GM10266 (cell line): ENCODE results near the gene ZNF138.

Experiments
- DNase-seq: peaks from one replicate; pipeline ENCODE4 v3.0.0; 2012; ENCODE audit errors: extremely low spot score
- CTCF ChIP-seq: IDR thresholded peaks from 2 replicates; pipeline ENCODE4 v1.5.1; 2012; ENCODE audit warnings: mild to moderate bottlenecking, low read depth; ENCODE audit not compliant: control insufficient read depth, insufficient read depth; ENCODE audit errors: missing control alignments

The ZNF138 gene

DNA sequence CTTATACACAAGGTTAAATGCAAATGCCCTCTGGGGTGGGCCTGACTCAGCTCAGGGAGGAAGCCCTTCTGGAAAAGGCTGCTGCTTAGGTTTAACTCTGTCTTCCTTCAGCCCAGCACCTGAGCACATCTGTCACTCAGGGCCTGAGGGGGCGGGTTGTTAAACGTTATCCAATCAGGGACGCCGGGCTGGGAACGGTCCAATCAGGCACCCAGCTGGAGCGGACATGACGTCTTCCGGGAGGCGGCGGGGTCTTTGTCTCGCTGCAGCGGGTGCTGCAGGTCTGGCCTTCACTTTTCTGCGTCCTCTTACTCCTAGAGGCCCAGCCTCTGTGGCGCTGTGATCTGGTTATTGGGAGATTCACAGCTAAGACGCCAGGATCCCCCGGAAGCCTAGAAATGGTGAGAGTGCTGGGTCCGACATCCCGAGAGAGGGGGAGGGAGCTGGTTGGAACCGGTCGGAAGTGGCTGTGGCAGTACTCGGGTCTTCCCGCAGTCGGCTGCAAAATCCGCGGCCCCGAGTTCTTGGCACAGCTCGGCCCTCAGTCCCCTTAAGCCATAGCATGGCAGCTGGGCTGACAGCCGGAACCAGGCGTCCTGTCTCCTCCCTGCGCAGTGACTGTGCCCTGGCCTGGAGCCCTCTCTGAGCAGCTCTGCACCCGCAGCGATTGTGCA, at the start of gene ZNF138:
Gene ZNF138 (plus strand): TSS at position 258 of the 674 bp plus-strand sequence. CDS start 141 bp downstream, at position 399.
- TF ChIP-seq CTCF = no peak
- peak; percentile 96 for DNase-seq

DNA sequence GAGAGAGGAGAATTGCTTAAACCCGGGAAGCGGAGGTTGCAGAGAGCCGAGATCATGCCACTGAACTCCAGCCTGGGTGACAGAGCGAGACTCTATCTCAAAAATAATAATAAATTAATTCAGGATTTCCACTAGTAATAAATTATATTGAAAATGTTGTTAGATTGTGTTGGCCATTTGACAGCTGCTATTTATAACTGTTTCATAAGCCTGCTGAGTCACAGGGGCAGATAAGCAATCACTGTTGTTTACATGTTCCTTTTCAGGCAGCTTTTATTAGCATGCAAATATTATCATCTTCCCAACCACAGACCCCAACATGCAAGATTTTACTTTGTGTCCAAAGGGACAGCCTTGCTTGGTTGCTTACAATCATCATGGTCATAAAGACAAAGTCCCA, 49.5 kb upstream of the ZNF138 start:
- no peak for DNase-seq
- TF ChIP-seq CTCF = no peak

DNA sequence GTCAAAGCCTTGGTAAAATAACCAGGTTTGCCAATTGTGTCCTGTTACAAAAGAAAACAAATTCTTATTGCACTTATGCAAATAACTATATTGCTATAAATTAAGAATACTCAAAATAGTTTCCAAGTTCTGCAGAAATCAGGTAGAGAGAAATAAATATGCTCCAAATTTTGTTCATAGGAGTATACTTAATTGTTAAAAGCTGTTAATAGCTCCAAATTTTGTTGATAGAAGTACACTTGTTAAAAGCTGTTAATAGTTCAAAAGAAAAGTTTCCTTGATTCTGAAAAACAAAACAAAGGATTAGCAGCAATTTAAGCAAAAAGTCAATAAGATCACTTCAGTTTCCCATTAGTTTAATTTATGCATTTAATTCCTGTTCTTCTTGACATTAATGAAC, 46.4 kb upstream of the ZNF138 start:
- no peak for TF ChIP-seq CTCF
- DNase-seq = no peak

DNA sequence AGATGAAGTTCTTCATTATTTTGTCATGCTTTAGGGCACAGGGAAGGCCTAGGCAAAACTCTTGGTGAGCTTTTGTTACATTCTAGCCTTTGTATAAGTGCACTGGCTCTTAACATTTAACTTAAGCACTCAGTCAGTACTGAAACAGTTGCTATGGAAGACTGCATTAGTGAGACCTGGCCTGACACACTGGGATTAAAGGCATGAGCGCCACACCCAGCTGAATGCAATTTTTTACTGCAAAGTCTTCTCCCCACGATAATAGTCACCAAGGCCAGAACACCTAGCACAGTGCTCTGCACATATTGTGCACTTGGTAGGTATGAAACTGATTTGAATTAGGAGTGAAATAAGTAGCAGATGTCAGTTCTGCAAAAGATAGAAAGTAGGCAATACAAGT, 41.2 kb upstream of the ZNF138 start:
- DNase-seq = no peak
- no peak for TF ChIP-seq CTCF

DNA sequence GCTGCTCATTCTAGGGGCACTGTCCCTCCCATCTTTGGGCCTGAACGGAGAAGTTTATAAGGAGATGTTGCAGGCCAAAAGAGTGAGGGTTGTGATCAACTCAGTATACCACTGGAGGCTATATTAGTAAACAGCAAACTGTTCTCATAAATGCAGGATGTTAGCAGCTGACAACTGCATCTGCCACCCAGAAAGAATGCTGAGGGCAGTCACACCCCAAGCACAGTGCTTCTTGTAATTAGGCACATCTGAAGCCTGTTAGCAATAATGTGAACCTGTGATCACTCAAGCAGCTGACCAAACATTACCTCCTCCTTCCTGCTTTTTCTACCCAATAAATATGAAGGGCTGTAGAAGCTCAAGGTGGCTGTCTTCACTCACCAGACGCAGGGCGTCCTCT, 38.4 kb upstream of the ZNF138 start:
- no peak for TF ChIP-seq CTCF
- DNase-seq = no peak

DNA sequence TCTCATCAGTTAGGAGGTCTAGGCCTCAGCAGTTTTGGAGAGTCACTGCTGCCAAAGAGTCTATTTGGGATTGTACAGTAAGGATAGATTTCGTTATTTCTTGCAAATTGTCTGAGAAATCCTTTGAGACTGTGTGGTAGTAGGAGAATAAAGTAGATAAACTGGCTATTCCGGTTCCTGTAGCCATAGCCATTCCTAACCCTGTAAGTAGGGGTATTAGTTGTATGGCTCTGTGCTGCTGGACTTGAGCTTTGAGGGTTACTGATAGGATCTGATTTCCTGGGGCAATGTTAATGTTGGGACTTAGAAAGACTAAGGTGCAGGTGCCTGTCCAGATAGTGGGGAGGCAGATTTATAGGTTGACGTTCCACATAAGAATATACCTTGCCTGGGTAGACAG, 36.1 kb upstream of the ZNF138 start:
- no peak for DNase-seq
- no peak for TF ChIP-seq CTCF

DNA sequence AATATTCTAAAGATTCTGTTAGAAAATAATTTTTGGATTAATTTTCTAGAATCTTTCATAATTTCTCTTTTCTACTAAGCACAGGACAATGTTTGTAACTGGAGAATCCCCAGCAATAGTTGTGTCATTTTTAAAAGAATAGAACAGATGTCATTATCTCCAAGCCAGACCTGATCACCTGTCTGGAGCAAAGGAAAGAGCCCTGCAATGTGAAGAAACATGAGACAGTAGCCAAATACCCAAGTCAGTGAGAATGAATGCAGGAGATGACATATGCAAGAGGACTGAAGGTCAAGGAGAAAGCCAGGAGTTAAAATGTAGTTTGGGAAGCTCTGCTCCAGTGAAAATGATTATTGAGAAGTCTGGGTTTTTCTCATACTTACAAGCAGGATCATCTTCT, 25.4 kb upstream of the ZNF138 start:
- no peak for DNase-seq

More for the DNA sequence above, 25.4 kb upstream of the ZNF138 start:
- TF ChIP-seq CTCF = no peak
